CD4-positive, alpha-beta memory T cell (primary cell): ENCODE measurements around the gene IL17B. TPM values are rescaled to one million over a fixed set of nuclear protein-coding genes. Genes with fewer than 3 reads are reported as not detected.

Experiments
- CTCF ChIA-PET: fragments of 350-600 bp; sonication (Branson Sonifier 250); formaldehyde crosslinking; loops from one replicate; lab custom pipeline; 2021; ENCODE audit warnings: inconsistent platforms; ENCODE audit not compliant: partially characterized antibody; lab: Charles Lee
- POLR2A ChIA-PET: fragments of 350-600 bp; sonication (Branson Sonifier 250); formaldehyde crosslinking; loops from one replicate; lab custom pipeline; 2021; ENCODE audit not compliant: partially characterized antibody; lab: Charles Lee
- DNase-seq, 5 donors: peaks; one replicate each; pipeline versions ENCODE4 v3.0.0 to v3.0.0-alpha.2; 2020 to 2022; ENCODE audit warnings: mixed read lengths in 1 of 5
- H3K27ac ChIP-seq: one replicate; pipeline ENCODE4 v1.7.0; 2013; ENCODE audit warnings: low read depth, low read length
- H3K27me3 ChIP-seq: 2 replicates; pipeline ENCODE4 v1.7.0; 2013; ENCODE audit warnings: mild to moderate bottlenecking, low read length, moderate library complexity; ENCODE audit not compliant: insufficient read depth
- H3K36me3 ChIP-seq: 2 replicates; pipeline ENCODE4 v1.7.0; 2013; ENCODE audit warnings: mild to moderate bottlenecking, low read length, moderate library complexity; ENCODE audit not compliant: insufficient read depth
- H3K4me1 ChIP-seq: 2 replicates; pipeline ENCODE4 v1.7.0; 2013; ENCODE audit warnings: mild to moderate bottlenecking, low read length, moderate library complexity; ENCODE audit not compliant: insufficient read depth
- H3K4me3 ChIP-seq, 2 donors: one replicate each; pipeline ENCODE4 v1.7.0; 2013; ENCODE audit warnings: low read length in 2 of 2, mild to moderate bottlenecking in 1 of 2
- H3K9me3 ChIP-seq, 2 donors: one replicate each; pipeline ENCODE4 v1.7.0; 2013; ENCODE audit warnings: low read length in 2 of 2, control low read depth in 1 of 2; ENCODE audit not compliant: control insufficient read depth in 1 of 2
- H3K27ac Mint-ChIP-seq, 7 donors: one replicate each; pipeline ENCODE4 v1.8.0; 2020 to 2021; ENCODE audit warnings: mixed read lengths in 7 of 7, mild to moderate bottlenecking in 6 of 7, inconsistent platforms in 3 of 7, moderate library complexity in 3 of 7
- H3K27me3 Mint-ChIP-seq, 2 donors: one replicate each; pipeline ENCODE4 v1.8.0; 2020 to 2021; ENCODE audit warnings: mixed read lengths in 2 of 2
- H3K36me3 Mint-ChIP-seq, 2 donors: one replicate each; pipeline ENCODE4 v1.8.0; 2020 to 2021; ENCODE audit warnings: mixed read lengths in 2 of 2, inconsistent platforms in 1 of 2, mild to moderate bottlenecking in 1 of 2
- H3K4me1 Mint-ChIP-seq, 4 donors: one replicate each; pipeline ENCODE4 v1.8.0; 2020 to 2021; ENCODE audit warnings: mixed read lengths in 4 of 4, mild to moderate bottlenecking in 1 of 4
- H3K4me3 Mint-ChIP-seq, 8 donors: one replicate each; pipeline ENCODE4 v1.8.0; 2020 to 2021; ENCODE audit warnings: mixed read lengths in 8 of 8, mild to moderate bottlenecking in 7 of 8, moderate library complexity in 6 of 8, inconsistent platforms in 3 of 8
- H3K9me3 Mint-ChIP-seq, 8 donors: one replicate each; pipeline ENCODE4 v1.8.0; 2020 to 2021; ENCODE audit warnings: mixed read lengths in 8 of 8, mild to moderate bottlenecking in 5 of 8, inconsistent platforms in 3 of 8, moderate library complexity in 1 of 8
- intact Hi-C: fragments of 100-400 bp; cut with micrococcal nuclease; formaldehyde crosslinking; loops from one replicate; pipeline ENCODE4 v1.15.1; 2023
- polyA plus RNA-seq, 2 donors: library from polyadenylated mRNA; unstranded; fragments of 300-500 nt; fragmentation: Illumina TruSeq; gene quantifications; one replicate each; pipeline ENCODE4 v1.2.3, GENCODE V29; 2021
- total RNA-seq, 2 experiments: library from RNA; stranded (reverse); gene quantifications; one replicate each; pipeline ENCODE4 v1.2.3, GENCODE V29; 2021

Gene IL17B
- total and polyA plus RNA-seq, 4 experiments from 2014 or later = not detected

- peaks cover 13 to 27% (median 19%) of the 10 kb centered on the region in 4 donors for H3K4me1 Mint-ChIP-seq
- peaks cover 0 to 1% (median 0%) of the 10 kb centered on the region in 8 donors for H3K9me3 Mint-ChIP-seq
- no peak overlapping the region for H3K27ac ChIP-seq
- H3K4me1 ChIP-seq = peaks cover 12% of the 10 kb centered on the region
- H3K4me3 ChIP-seq = no peak overlapping the region
- no peak for DNase-seq
- H3K4me3 Mint-ChIP-seq = no peak overlapping the region
- CTCF ChIA-PET = interaction anchor here (0.9 to 12.8 kb wide), 14 partner anchors 11 to 587 kb away, joined by 3 to 564 read pairs (median 4); partner anchors contain the start of genes GRPEL2 and PCYOX1L
- H3K27me3 Mint-ChIP-seq = no peaks in the 10 kb centered on the region
- peak overlapping the region in 1 of 7 donors; percentile 63 for H3K27ac Mint-ChIP-seq
- H3K36me3 Mint-ChIP-seq = peaks cover 5 to 14% of the 10 kb centered on the region in 2 donors
- POLR2A ChIA-PET = interaction anchor here (0.9 to 1.5 kb wide), 6 partner anchors 15 to 69 kb away, joined by 3 to 9 read pairs (median 4); partner anchors contain the start of gene GRPEL2
- intact Hi-C loops = loop anchor here (1.0 to 5.0 kb wide), 3 partner anchors 54 to 230 kb away; partner anchors contain the start of gene ABLIM3
- H3K36me3 ChIP-seq = no peaks in the 10 kb centered on the region
- no peaks in the 10 kb centered on the region for H3K27me3 ChIP-seq
- H3K9me3 ChIP-seq = no peaks in the 10 kb centered on the region
These were observed 8.2 kb downstream of the IL17B start for GRCh38 chr5:149370878-149371277.

- peaks cover 0 to 1% (median 0%) of the 10 kb centered on the region in 8 donors for H3K9me3 Mint-ChIP-seq
- no peak overlapping the region for H3K4me3 ChIP-seq
- H3K27me3 Mint-ChIP-seq = no peaks in the 10 kb centered on the region
- H3K4me3 Mint-ChIP-seq = no peak overlapping the region
- no peaks in the 10 kb centered on the region for H3K9me3 ChIP-seq
- peaks cover 12% of the 10 kb centered on the region for H3K4me1 ChIP-seq
- intact Hi-C loops = loop anchor here (1.0 kb wide), 1 partner anchor 51 kb away; no protein-coding TSS in a partner anchor
- H3K4me1 Mint-ChIP-seq = peaks cover 13 to 27% (median 25%) of the 10 kb centered on the region in 4 donors
- H3K27ac ChIP-seq = no peak overlapping the region
- H3K36me3 ChIP-seq = peaks cover 5% of the 10 kb centered on the region
- no peaks in the 10 kb centered on the region for H3K27me3 ChIP-seq
- DNase-seq = no peak
- peak overlapping the region in 1 of 7 donors; percentile 35 for H3K27ac Mint-ChIP-seq
- peaks cover 15 to 23% of the 10 kb centered on the region in 2 donors for H3K36me3 Mint-ChIP-seq
- ChIA-PET POLR2A (interaction anchor here (0.8 to 4.5 kb wide), 9 partner anchors 10 to 207 kb away, joined by 3 to 45 read pairs (median 5); partner anchors contain the start of genes CSNK1A1, GRPEL2 and PCYOX1L), CTCF (interaction anchor here (0.7 to 12.8 kb wide), 28 partner anchors 8 to 623 kb away, joined by 3 to 564 read pairs (median 5); partner anchors contain the start of genes CSNK1A1, GRPEL2, IL17B and PCYOX1L)
These were observed 11.0 kb downstream of the IL17B start for GRCh38 chr5:149367972-149368645.

GRCh38 chr5:149367249-149367971 lies 11.7 kb downstream of the IL17B start:
- POLR2A ChIA-PET = interaction anchor here (0.8 to 4.5 kb wide), 10 partner anchors 10 to 208 kb away, joined by 3 to 45 read pairs (median 5); partner anchors contain the start of genes CSNK1A1, GRPEL2 and PCYOX1L
- no peak overlapping the region for H3K4me3 Mint-ChIP-seq

GRCh38 chr5:149366169-149366729 lies 12.8 kb downstream of the IL17B start:
- ChIA-PET CTCF (interaction anchor here (1.2 to 12.8 kb wide), 8 partner anchors 10 to 177 kb away, joined by 3 to 564 read pairs (median 12); partner anchors contain the start of genes GRPEL2 and PCYOX1L), POLR2A (interaction anchor here (0.7 to 4.5 kb wide), 5 partner anchors 8 to 22 kb away, joined by 3 to 45 read pairs (median 6); partner anchors contain the start of genes GRPEL2 and PCYOX1L)
- no peak overlapping the region for H3K4me3 Mint-ChIP-seq
- Histone ChIP-seq H3K27ac (no peak overlapping the region), H3K4me1 (peaks cover 17% of the 10 kb centered on the region), H3K9me3 (no peaks in the 10 kb centered on the region), H3K36me3 (peaks cover 5% of the 10 kb centered on the region), H3K27me3 (no peaks in the 10 kb centered on the region), H3K4me3 (no peak overlapping the region)
- peaks cover 0 to 1% (median 0%) of the 10 kb centered on the region in 8 donors for H3K9me3 Mint-ChIP-seq
- H3K27me3 Mint-ChIP-seq = no peaks in the 10 kb centered on the region
- intact Hi-C loops = no loop called here
- no peak overlapping the region for H3K27ac Mint-ChIP-seq
- DNase-seq = no peak
- H3K4me1 Mint-ChIP-seq = peaks cover 11 to 29% (median 23%) of the 10 kb centered on the region in 4 donors
- peaks cover 15 to 28% of the 10 kb centered on the region in 2 donors for H3K36me3 Mint-ChIP-seq

More at GRCh38 chr5:149367249-149367971, 11.7 kb downstream of the IL17B start:
- Histone ChIP-seq H3K27me3 (no peaks in the 10 kb centered on the region), H3K4me1 (peaks cover 12% of the 10 kb centered on the region), H3K36me3 (peaks cover 5% of the 10 kb centered on the region), H3K27ac (no peak overlapping the region), H3K9me3 (no peaks in the 10 kb centered on the region), H3K4me3 (no peak overlapping the region)
- H3K36me3 Mint-ChIP-seq = peaks cover 15 to 28% of the 10 kb centered on the region in 2 donors
- peak in 4 of 5 donors; percentile 43 to 52 (median 48) for DNase-seq
- peak overlapping the region in 3 of 7 donors; percentile 28 to 62 (median 48) for H3K27ac Mint-ChIP-seq
- CTCF ChIA-PET = interaction anchor here (0.7 to 12.8 kb wide), 23 partner anchors 9 to 624 kb away, joined by 3 to 564 read pairs (median 6); partner anchors contain the start of genes GRPEL2, IL17B and PCYOX1L
- intact Hi-C loops = loop anchor here (1.0 kb wide), 1 partner anchor 50 kb away; no protein-coding TSS in a partner anchor
- H3K9me3 Mint-ChIP-seq = peaks cover 0 to 1% (median 0%) of the 10 kb centered on the region in 8 donors
- H3K4me1 Mint-ChIP-seq = peaks cover 13 to 27% (median 25%) of the 10 kb centered on the region in 4 donors
- no peaks in the 10 kb centered on the region for H3K27me3 Mint-ChIP-seq

- H3K4me1 ChIP-seq = peaks cover 25% of the 10 kb centered on the region
- POLR2A ChIA-PET = interaction anchor here (0.7 to 4.5 kb wide), 2 partner anchors 16 to 21 kb away, joined by 4 to 45 read pairs; partner anchors contain the start of gene GRPEL2
- no peaks in the 10 kb centered on the region for H3K9me3 ChIP-seq
- H3K36me3 Mint-ChIP-seq = peaks cover 15 to 28% of the 10 kb centered on the region in 2 donors
- intact Hi-C loops = no loop called here
- no peaks in the 10 kb centered on the region for H3K27me3 ChIP-seq
- CTCF ChIA-PET = interaction anchor here (1.2 to 12.8 kb wide), 4 partner anchors 13 to 49 kb away, joined by 3 to 564 read pairs (median 189); partner anchors contain the start of genes GRPEL2 and PCYOX1L
- peaks cover 5% of the 10 kb centered on the region for H3K36me3 ChIP-seq
- no peak overlapping the region for H3K4me3 ChIP-seq
- H3K27ac Mint-ChIP-seq = peak overlapping the region in 2 of 7 donors; percentile 19 to 80
- H3K4me1 Mint-ChIP-seq = peaks cover 16 to 35% (median 30%) of the 10 kb centered on the region in 4 donors
- no peak for DNase-seq
- H3K4me3 Mint-ChIP-seq = no peak overlapping the region
- peaks cover 0 to 1% (median 0%) of the 10 kb centered on the region in 8 donors for H3K9me3 Mint-ChIP-seq
- no peaks in the 10 kb centered on the region for H3K27me3 Mint-ChIP-seq
- H3K27ac ChIP-seq = no peak overlapping the region
These were observed 13.7 kb downstream of the IL17B start for GRCh38 chr5:149365418-149365817.

- POLR2A ChIA-PET = interaction anchor here (1.2 kb wide), 1 partner anchor 20 kb away, joined by 4 read pairs; no protein-coding TSS in a partner anchor
- CTCF ChIA-PET = interaction anchor here (0.9 to 26.0 kb wide), 6 partner anchors 6 to 49 kb away, joined by 3 to 564 read pairs (median 170); partner anchors contain the start of genes GRPEL2 and PCYOX1L
- peaks cover 32% of the 10 kb centered on the region for H3K4me1 ChIP-seq
- Mint-ChIP-seq H3K9me3 (peaks cover 0 to 1% (median 0%) of the 10 kb centered on the region in 8 donors), H3K4me1 (peaks cover 23 to 42% (median 37%) of the 10 kb centered on the region in 4 donors), H3K27ac (peak overlapping the region in 3 of 7 donors; percentile 57 to 80 (median 80)), H3K36me3 (peaks cover 15 to 28% of the 10 kb centered on the region in 2 donors), H3K27me3 (no peaks in the 10 kb centered on the region), H3K4me3 (no peak overlapping the region)
- H3K27ac ChIP-seq = no peak overlapping the region
- H3K27me3 ChIP-seq = no peaks in the 10 kb centered on the region
- no peak overlapping the region for H3K4me3 ChIP-seq
- DNase-seq = no peak
- peaks cover 5% of the 10 kb centered on the region for H3K36me3 ChIP-seq
- no peaks in the 10 kb centered on the region for H3K9me3 ChIP-seq
- intact Hi-C loops = no loop called here
These were observed 14.4 kb downstream of the IL17B start for GRCh38 chr5:149364719-149365118.
